ENCODE measurements around the gene FBL.

GRCh38 chr19:39848392-39848791 is 2.2 kb upstream of the FBL start:
- TF ChIP-seq CTCF (IDR thresholded peaks at IDR 0.05) (no peak), ZBTB21 (CRISPR knock-in tag; IDR thresholded peaks at IDR 0.05; ENCODE audit: borderline replicate concordance) (no peak), ELF4 (CRISPR knock-in tag; IDR thresholded peaks at IDR 0.05; ENCODE audit: low read depth) (no peak), CBFB (CRISPR knock-in tag; IDR thresholded peaks at IDR 0.05; ENCODE audit: low read depth) (no peak), ZNF121 (CRISPR knock-in tag; IDR thresholded peaks at IDR 0.05) (no peak), MYBL2 (CRISPR knock-in tag; IDR thresholded peaks at IDR 0.05) (no peak)
